Transverse colon (tissue), 4 donors: Measurements from ENCODE around the gene LIPK. TPM values are rescaled to one million over a fixed set of nuclear protein-coding genes. Genes with fewer than 3 reads are reported as not detected.

Experiments
- DNase-seq: peaks from one replicate; pipeline ENCODE4 v3.0.0-alpha.2; 2019
- H3K27ac ChIP-seq, 4 donors: fragments of 200-600 bp; sonication (generic); 2 replicates each; pipeline ENCODE4 v1.5.1; 2016 to 2018; ENCODE audit warnings: inconsistent platforms in 4 of 4
- H3K27me3 ChIP-seq: fragments of 200-600 bp; sonication (generic); 2 replicates; pipeline ENCODE4 v1.5.1; 2017; ENCODE audit warnings: inconsistent platforms
- H3K36me3 ChIP-seq, 4 donors: fragments of 200-600 bp; sonication (generic); 2 replicates each; pipeline ENCODE4 v1.5.1; 2017 to 2019; ENCODE audit warnings: inconsistent platforms in 4 of 4
- H3K4me1 ChIP-seq, 4 donors: fragments of 200-600 bp; sonication (generic); 2 replicates each; pipeline ENCODE4 v1.5.1; 2017 to 2020; ENCODE audit warnings: inconsistent platforms in 4 of 4
- H3K4me3 ChIP-seq, 4 donors: fragments of 200-600 bp; sonication (generic); 1 replicate in 1 of 4; 2 replicates in 3 of 4; pipeline versions ENCODE4 v1.5.1 to v1.6.1; 2017 to 2019; ENCODE audit warnings: inconsistent platforms in 4 of 4
- H3K9me3 ChIP-seq, 2 donors: fragments of 200-600 bp; sonication (generic); 2 replicates each; pipeline ENCODE4 v1.5.1; 2017 to 2019; ENCODE audit warnings: inconsistent platforms in 2 of 2
- CTCF ChIP-seq, 5 experiments: fragments of 200-600 bp in 3 of 5; fragments of 450-650 bp in 2 of 5; sonication (generic) in 3 of 5; IDR thresholded peaks; 1 replicate in 2 of 5; 2 replicates in 3 of 5; pipeline ENCODE4 v1.5.1; 2016 to 2017; ENCODE audit warnings: antibody characterized with exemption in 5 of 5, inconsistent platforms in 3 of 5, mild to moderate bottlenecking in 2 of 5, moderate library complexity in 1 of 5
- EP300 ChIP-seq: sonication (generic); formaldehyde crosslinking; IDR thresholded peaks from one replicate; pipeline ENCODE4 v1.6.1; 2017; ENCODE audit warnings: antibody characterized with exemption, low read depth
- POLR2A ChIP-seq: fragments of 450-650 bp; IDR thresholded peaks from one replicate; pipeline ENCODE4 v1.6.1; 2016; ENCODE audit warnings: antibody characterized with exemption, mild to moderate bottlenecking, moderate library complexity
- POLR2AphosphoS5 ChIP-seq, 3 donors: sonication (generic); formaldehyde crosslinking; IDR thresholded peaks; one replicate each; pipeline ENCODE4 v1.6.1; 2016; ENCODE audit warnings: antibody characterized with exemption in 3 of 3
- WGBS, 2 donors: methylation state at CpG; one replicate each; pipeline ENCODE4 v1.1.5; 2018; ENCODE audit warnings: low coverage in 1 of 2; 5-methylcytosine and 5-hydroxymethylcytosine counted together
- in situ Hi-C, 4 donors: fragments of 200-750 bp; cut with MboI; loops; one replicate each; pipeline versions ENCODE4 v1.15.0 to v1.15.1; 2017; ENCODE audit warnings: low sequenced_read_pairs in 3 of 4, low pct_ligation_motif_present in 1 of 4, low pct_unique_long_range_greater_than_20kb in 1 of 4
- intact Hi-C: fragments of 100-400 bp; cut with DNase I; formaldehyde crosslinking; loops from one replicate; pipeline ENCODE4 v1.15.1; 2023; ENCODE audit warnings: low total_unique reads
- total RNA-seq, 4 donors: library from RNA; depleted of rRNA; stranded (reverse); fragments of >200 nt; gene quantifications; one replicate each; pipeline ENCODE4 v1.1.0, GENCODE V29; 2016

The LIPK gene
- total RNA-seq, 4 donors from 2014 or later = not detected

- in situ Hi-C loops (no loop called here), intact Hi-C loops (no loop called here)
- H3K27me3 ChIP-seq = peaks cover 3% of the 10 kb centered on the region
- WGBS, 2 donors = 93 to 100% methylated on average over 1 of the region's 1 CpG
- H3K36me3 ChIP-seq = no peaks in the 10 kb centered on the region
- DNase-seq = no peak
- H3K4me1 ChIP-seq = no peaks in the 10 kb centered on the region
- TF ChIP-seq CTCF (IDR thresholded peaks at IDR 0.05) (no peak), POLR2AphosphoS5 (IDR thresholded peaks at IDR 0.05) (no peak), POLR2A (no peak), EP300 (no peak)
- H3K9me3 ChIP-seq = no peaks in the 10 kb centered on the region
- no peak overlapping the region for H3K27ac ChIP-seq
- no peak overlapping the region for H3K4me3 ChIP-seq
Measured at GRCh38 chr10:88742448-88742847, 36.4 kb downstream of the LIPK start.

GRCh38 chr10:88744002-88744401 lies 38.0 kb downstream of the LIPK start:
- Histone ChIP-seq H3K27ac (no peak overlapping the region), H3K27me3 (no peaks in the 10 kb centered on the region), H3K9me3 (no peaks in the 10 kb centered on the region), H3K4me1 (no peaks in the 10 kb centered on the region), H3K36me3 (no peaks in the 10 kb centered on the region), H3K4me3 (no peak overlapping the region)
- in situ Hi-C loops (no loop called here), intact Hi-C loops (no loop called here)
- no peak for DNase-seq
- 82% methylated on average over 5 of the region's 5 CpGs; no CpG with 5 or more reads in 1 of the 2 donors for WGBS, 2 donors
- TF ChIP-seq CTCF (IDR thresholded peaks at IDR 0.05) (peak in 1 of 5 experiments; percentile 5), POLR2AphosphoS5 (IDR thresholded peaks at IDR 0.05) (no peak), EP300 (no peak), POLR2A (no peak)

GRCh38 chr10:88745633-88746032 lies 39.6 kb downstream of the LIPK start:
- DNase-seq = no peak
- Histone ChIP-seq H3K4me1 (no peaks in the 10 kb centered on the region), H3K36me3 (no peaks in the 10 kb centered on the region), H3K27ac (no peak overlapping the region), H3K9me3 (peaks cover 0 to 3% of the 10 kb centered on the region in 2 donors), H3K4me3 (no peak overlapping the region), H3K27me3 (no peaks in the 10 kb centered on the region)
- in situ Hi-C loops (no loop called here), intact Hi-C loops (no loop called here)
- TF ChIP-seq POLR2A (no peak), POLR2AphosphoS5 (IDR thresholded peaks at IDR 0.05) (no peak), EP300 (no peak), CTCF (IDR thresholded peaks at IDR 0.05) (no peak)
- 94 to 100% methylated on average over 1 of the region's 1 CpG for WGBS, 2 donors

- intact Hi-C loops = no loop called here
- in situ Hi-C loops = no loop called here
- Histone ChIP-seq H3K36me3 (no peaks in the 10 kb centered on the region), H3K27ac (no peak overlapping the region), H3K4me3 (no peak overlapping the region), H3K9me3 (peaks cover 0 to under 1% of the 10 kb centered on the region in 2 donors), H3K27me3 (no peaks in the 10 kb centered on the region), H3K4me1 (no peaks in the 10 kb centered on the region)
- no peak for DNase-seq
- TF ChIP-seq EP300 (no peak), CTCF (IDR thresholded peaks at IDR 0.05) (no peak), POLR2AphosphoS5 (IDR thresholded peaks at IDR 0.05) (no peak), POLR2A (no peak)
Measured at GRCh38 chr10:88754287-88754686, 48.2 kb downstream of the LIPK start.
